ENCODE measurements around the gene MAP3K4.
"Not testable (repeated sequence)": the region's sequence is repeated elsewhere in the genome, so short reads cannot be mapped to it uniquely, and the experiment has no call there.

MAP3K4 gene

DNA sequence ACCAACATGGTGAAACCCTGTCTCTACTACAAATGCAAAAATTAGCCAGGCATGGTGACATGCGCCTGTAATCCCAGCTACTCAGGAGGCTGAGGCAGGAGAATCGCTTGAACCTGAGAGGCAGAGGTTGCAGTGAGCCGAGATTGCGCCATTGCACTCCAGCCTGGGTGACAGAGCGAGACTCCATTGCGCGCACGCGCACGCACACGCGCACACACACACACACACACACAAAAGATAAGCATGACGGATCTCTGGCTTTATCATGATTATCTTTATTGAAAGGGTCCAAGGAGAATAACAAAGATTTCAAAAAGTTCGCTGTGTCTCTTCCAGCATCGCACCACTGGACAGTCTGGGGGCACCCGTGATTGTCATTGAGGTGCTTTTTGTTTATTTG is 19.0 kb upstream of the MAP3K4 start:
- H3K9me3 ChIP-seq (ENCODE audit: control insufficient read depth, insufficient read depth, low read length); H3K27ac ChIP-seq (ENCODE audit: low read length); H3K36me3 ChIP-seq (ENCODE audit: control insufficient read depth, insufficient read depth, low read length); H3K4me3 ChIP-seq (ENCODE audit: low read length); DNase-seq (ENCODE audit: low read depth, low spot score); H3K27me3 ChIP-seq (ENCODE audit: control insufficient read depth, insufficient read depth, low read length); H3K4me1 ChIP-seq (ENCODE audit: control insufficient read depth, insufficient read depth, low read length): not testable (repeated sequence)
- WGBS (ENCODE audit: insufficient coverage, insufficient read length), result no CpG with 5 or more reads among the region's 16 CpGs

DNA sequence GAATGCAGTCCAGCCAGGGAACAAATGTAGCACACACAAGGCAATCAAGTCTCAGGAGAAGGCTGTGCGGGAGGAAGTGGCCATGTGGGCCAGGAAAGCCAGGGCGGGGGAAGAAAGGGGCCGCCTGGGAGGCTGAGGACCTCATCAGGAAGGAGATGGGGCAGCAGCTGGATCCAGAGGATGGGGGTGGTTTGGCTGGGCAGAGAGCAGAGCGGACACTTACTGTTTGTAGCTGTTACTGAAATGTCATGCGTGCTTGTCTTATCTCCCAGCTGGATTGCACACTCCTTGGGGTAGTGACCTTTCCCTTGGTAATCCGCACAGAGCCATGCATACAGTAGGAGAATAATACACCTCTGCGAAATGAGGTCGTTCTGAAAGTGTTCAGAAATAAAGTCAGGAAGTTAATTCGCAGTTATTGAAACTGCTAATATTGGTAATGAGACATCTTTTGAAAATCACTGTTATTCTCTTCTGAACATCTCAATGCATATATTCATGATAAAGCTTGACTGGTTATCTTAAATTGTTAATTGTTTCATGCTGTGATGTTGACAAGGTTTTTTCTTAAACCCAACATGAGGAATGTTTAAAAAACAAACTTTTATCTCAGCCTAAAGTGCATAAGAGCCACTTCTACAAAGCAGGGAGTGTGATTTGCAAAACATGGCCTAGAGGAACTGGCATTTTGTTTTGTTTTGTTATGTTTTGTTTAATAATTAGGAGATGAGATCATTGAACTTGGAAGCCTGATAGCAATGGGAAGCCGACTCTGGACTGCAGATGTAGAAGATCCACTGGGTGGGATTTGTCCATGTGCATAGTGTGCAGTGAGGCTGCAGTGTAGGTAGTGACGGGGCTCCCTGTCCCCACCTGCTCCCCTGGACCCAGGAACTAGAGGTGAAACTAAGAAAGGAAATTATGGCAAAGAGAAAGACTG is 18.0 kb upstream of the MAP3K4 start:
- H3K9me3 ChIP-seq (ENCODE audit: control insufficient read depth, insufficient read depth, low read length), result no peaks in the 10 kb centered on the region
- no peaks in the 10 kb centered on the region for H3K4me1 ChIP-seq (ENCODE audit: control insufficient read depth, insufficient read depth, low read length)
- H3K36me3 ChIP-seq (ENCODE audit: control insufficient read depth, insufficient read depth, low read length), result no peaks in the 10 kb centered on the region
- H3K27me3 ChIP-seq (ENCODE audit: control insufficient read depth, insufficient read depth, low read length), result no peaks in the 10 kb centered on the region
- no CpG with 5 or more reads among the region's 11 CpGs for WGBS (ENCODE audit: insufficient coverage, insufficient read length)
- no peak overlapping the region for H3K4me3 ChIP-seq (ENCODE audit: low read length)
- H3K27ac ChIP-seq (ENCODE audit: low read length), result no peak overlapping the region
- DNase-seq (ENCODE audit: low read depth, low spot score), result no peak

DNA sequence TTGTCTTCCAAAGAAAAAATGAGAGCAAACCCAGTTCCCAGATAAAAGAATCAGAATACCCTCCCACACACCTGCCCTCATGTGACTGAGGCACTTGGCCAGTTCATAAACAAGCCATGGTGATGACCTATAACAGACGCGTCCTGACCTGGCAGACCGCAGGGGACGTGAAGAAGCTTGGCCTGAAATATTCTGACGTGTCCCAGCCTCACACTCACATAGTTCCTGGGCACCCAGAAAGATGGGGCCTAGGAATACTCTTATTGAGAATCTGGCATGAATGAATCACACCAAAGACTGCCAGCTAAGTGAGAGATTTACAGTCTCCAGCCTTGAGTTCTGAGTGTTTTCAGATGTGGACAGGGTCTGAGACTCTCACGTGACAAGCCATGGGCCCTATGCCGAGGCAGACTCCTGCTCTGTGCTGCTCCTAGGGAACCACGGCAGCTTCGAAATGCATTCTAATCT is 17.2 kb upstream of the MAP3K4 start:
- Histone ChIP-seq H3K4me1 (ENCODE audit: control insufficient read depth, insufficient read depth, low read length) (no peaks in the 10 kb centered on the region), H3K36me3 (ENCODE audit: control insufficient read depth, insufficient read depth, low read length) (no peaks in the 10 kb centered on the region), H3K4me3 (ENCODE audit: low read length) (no peak overlapping the region), H3K27me3 (ENCODE audit: control insufficient read depth, insufficient read depth, low read length) (no peaks in the 10 kb centered on the region), H3K9me3 (ENCODE audit: control insufficient read depth, insufficient read depth, low read length) (no peaks in the 10 kb centered on the region), H3K27ac (ENCODE audit: low read length) (no peak overlapping the region)
- no CpG with 5 or more reads among the region's 9 CpGs for WGBS (ENCODE audit: insufficient coverage, insufficient read length)
- DNase-seq (ENCODE audit: low read depth, low spot score), result no peak

DNA sequence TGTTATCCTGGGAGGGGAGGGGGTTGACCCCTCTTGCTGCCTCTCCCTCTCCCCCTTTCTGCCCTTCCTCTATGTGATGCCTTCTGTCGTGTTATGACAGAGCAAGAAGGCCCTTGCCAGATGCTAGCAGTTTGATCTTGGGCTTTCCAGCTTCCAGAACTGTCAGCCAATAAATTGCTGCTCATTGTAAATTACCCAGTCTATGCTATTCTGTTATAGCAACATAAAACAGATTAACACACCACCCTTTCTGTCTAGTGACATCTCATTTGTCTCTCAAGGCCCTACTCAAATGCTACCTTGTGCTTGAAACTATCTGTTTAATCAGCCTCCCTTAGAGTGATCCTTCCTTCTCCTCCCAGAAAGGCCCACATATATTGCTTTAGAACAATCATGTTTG is 16.4 kb upstream of the MAP3K4 start:
- H3K27me3 ChIP-seq (ENCODE audit: control insufficient read depth, insufficient read depth, low read length), result no peaks in the 10 kb centered on the region
- no CpG with 5 or more reads among the region's 1 CpG for WGBS (ENCODE audit: insufficient coverage, insufficient read length)
- no peaks in the 10 kb centered on the region for H3K36me3 ChIP-seq (ENCODE audit: control insufficient read depth, insufficient read depth, low read length)
- H3K27ac ChIP-seq (ENCODE audit: low read length), result no peak overlapping the region
- H3K4me3 ChIP-seq (ENCODE audit: low read length), result no peak overlapping the region
- no peaks in the 10 kb centered on the region for H3K4me1 ChIP-seq (ENCODE audit: control insufficient read depth, insufficient read depth, low read length)
- H3K9me3 ChIP-seq (ENCODE audit: control insufficient read depth, insufficient read depth, low read length), result no peaks in the 10 kb centered on the region
- DNase-seq (ENCODE audit: low read depth, low spot score), result no peak

DNA sequence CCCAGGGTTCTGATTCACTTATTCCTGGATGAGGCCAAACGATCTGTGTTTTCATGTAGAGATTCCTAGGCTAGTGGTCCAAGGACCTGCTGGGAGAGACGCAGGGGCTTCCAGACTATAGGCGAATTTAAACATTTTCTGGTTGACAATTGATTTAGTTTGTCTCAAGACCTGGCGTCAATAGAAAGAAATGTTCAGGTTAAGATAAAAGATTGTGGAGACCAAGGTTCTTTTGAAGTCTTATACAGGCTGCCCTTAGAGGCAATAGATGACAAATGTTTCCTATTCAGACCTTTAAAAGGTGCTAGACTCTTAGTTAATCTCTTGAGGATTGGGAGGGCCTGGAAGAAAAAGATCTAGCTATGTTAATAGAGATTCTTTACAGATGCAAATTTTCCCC is 15.6 kb upstream of the MAP3K4 start:
- not testable (repeated sequence) for H3K27me3 ChIP-seq (ENCODE audit: control insufficient read depth, insufficient read depth, low read length); H3K27ac ChIP-seq (ENCODE audit: low read length); H3K9me3 ChIP-seq (ENCODE audit: control insufficient read depth, insufficient read depth, low read length); DNase-seq (ENCODE audit: low read depth, low spot score); H3K4me3 ChIP-seq (ENCODE audit: low read length); H3K4me1 ChIP-seq (ENCODE audit: control insufficient read depth, insufficient read depth, low read length); H3K36me3 ChIP-seq (ENCODE audit: control insufficient read depth, insufficient read depth, low read length)
- no CpG with 5 or more reads among the region's 4 CpGs for WGBS (ENCODE audit: insufficient coverage, insufficient read length)

DNA sequence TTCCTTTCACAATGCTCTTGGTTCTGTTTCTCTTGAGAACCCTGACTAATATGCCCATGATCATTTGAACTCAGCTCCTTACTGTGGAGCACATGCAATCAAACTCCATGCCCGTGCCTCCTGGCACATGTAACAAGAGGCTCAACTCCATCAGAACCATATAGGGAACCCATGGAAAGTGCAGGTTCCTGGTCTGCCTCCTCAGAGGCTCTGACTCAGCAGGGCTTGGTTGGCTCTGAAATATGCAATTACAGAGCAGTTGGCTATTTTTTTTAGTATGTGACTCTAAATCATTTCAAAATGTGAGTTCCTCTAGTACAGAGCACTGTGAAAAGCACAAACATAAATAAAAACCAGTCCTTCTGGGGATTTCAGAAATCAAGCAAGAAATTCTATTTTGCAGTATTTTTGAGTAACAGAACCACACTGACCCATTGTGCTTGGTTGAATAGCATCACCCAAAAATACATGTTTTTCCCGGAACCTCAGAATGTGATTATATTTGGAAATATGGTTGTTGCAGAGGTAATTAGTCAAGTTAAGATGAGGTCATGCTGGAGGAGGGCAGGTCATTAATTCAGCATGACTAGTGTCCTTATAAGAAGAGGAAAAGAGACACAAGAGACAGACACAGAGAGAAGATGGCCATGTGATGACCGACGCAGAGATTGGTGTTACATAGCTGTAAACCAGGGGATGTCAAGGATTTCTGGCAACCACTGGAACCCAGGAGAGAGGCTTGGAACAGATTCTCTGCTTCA is 13.2 kb upstream of the MAP3K4 start:
- no peak for DNase-seq (ENCODE audit: low read depth, low spot score)
- H3K4me1 ChIP-seq (ENCODE audit: control insufficient read depth, insufficient read depth, low read length), result no peaks in the 10 kb centered on the region
- no peaks in the 10 kb centered on the region; the same call in none of the 2 replicates for H3K9me3 ChIP-seq (ENCODE audit: control insufficient read depth, insufficient read depth, low read length)
- no CpG with 5 or more reads among the region's 4 CpGs for WGBS (ENCODE audit: insufficient coverage, insufficient read length)
- H3K36me3 ChIP-seq (ENCODE audit: control insufficient read depth, insufficient read depth, low read length), result no peaks in the 10 kb centered on the region
- no peak overlapping the region for H3K4me3 ChIP-seq (ENCODE audit: low read length)
- no peak overlapping the region for H3K27ac ChIP-seq (ENCODE audit: low read length)
- H3K27me3 ChIP-seq (ENCODE audit: control insufficient read depth, insufficient read depth, low read length), result no peaks in the 10 kb centered on the region

DNA sequence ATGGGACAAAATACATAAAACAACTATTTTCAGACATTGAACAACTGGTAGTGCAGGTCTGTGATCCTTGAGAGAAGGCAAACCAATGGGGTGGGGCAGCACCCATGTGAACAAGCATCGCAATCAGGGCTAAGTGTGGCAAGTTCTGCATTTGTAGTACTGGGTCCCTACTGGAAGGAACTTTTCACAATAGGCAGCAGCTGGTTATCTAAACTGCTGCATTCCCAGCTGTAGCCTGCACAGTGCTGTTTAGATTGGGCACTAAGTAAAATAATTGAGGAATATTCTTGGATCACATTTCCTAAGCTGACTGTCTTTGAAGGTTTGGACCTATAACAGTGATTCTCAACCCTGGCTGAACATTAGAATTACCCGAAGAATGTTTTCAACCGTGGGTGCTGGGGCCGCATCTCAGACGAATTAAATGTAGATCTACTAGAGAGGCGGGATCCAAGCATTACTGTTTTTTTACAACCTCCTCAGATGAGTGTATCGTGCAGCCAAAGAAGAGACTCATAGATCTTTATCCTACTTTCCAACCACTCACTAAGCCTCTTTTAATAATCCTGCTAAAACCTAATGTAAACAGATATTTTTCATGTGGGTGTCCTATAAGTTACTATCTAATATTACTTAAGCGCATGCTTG is 12.4 kb upstream of the MAP3K4 start:
- no CpG with 5 or more reads among the region's 8 CpGs for WGBS (ENCODE audit: insufficient coverage, insufficient read length)
- no peaks in the 10 kb centered on the region; the same call in none of the 2 replicates for H3K9me3 ChIP-seq (ENCODE audit: control insufficient read depth, insufficient read depth, low read length)
- H3K4me3 ChIP-seq (ENCODE audit: low read length), result no peak overlapping the region
- H3K4me1 ChIP-seq (ENCODE audit: control insufficient read depth, insufficient read depth, low read length), result no peaks in the 10 kb centered on the region
- no peak for DNase-seq (ENCODE audit: low read depth, low spot score)
- H3K27ac ChIP-seq (ENCODE audit: low read length), result no peak overlapping the region
- H3K36me3 ChIP-seq (ENCODE audit: control insufficient read depth, insufficient read depth, low read length), result no peaks in the 10 kb centered on the region
- H3K27me3 ChIP-seq (ENCODE audit: control insufficient read depth, insufficient read depth, low read length), result no peaks in the 10 kb centered on the region

DNA sequence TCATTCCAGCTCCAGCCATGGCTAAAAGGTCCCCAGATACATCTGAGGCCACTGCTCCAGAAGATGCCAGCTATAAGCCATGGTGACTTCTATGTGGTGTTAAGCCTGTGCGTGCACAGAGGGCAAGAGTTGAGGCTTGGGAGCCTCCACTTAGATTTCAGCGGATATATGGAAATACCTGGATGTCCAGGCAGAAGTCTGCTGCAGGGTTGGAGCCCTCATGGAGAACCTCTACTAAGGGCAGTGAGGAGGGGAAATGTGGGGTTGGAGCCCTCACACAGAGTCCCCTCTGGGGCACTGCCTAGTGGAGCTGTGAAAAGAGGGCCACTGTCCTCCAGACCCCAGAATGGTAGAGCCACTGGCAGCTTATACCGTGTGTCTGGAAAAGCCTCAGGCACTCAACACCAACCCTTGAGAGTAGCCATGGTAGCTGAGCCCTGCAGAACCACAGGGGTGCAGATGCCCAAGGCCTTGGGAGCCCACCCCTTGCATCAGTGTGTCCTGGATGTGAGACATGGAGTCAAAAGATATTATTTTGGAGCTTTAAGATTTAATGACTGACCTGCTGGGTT is 8.1 kb upstream of the MAP3K4 start:
- H3K27ac ChIP-seq (ENCODE audit: low read length); DNase-seq (ENCODE audit: low read depth, low spot score); H3K4me3 ChIP-seq (ENCODE audit: low read length); H3K4me1 ChIP-seq (ENCODE audit: control insufficient read depth, insufficient read depth, low read length); H3K27me3 ChIP-seq (ENCODE audit: control insufficient read depth, insufficient read depth, low read length); H3K9me3 ChIP-seq (ENCODE audit: control insufficient read depth, insufficient read depth, low read length); H3K36me3 ChIP-seq (ENCODE audit: control insufficient read depth, insufficient read depth, low read length): not testable (repeated sequence)
- no CpG with 5 or more reads among the region's 3 CpGs for WGBS (ENCODE audit: insufficient coverage, insufficient read length)

DNA sequence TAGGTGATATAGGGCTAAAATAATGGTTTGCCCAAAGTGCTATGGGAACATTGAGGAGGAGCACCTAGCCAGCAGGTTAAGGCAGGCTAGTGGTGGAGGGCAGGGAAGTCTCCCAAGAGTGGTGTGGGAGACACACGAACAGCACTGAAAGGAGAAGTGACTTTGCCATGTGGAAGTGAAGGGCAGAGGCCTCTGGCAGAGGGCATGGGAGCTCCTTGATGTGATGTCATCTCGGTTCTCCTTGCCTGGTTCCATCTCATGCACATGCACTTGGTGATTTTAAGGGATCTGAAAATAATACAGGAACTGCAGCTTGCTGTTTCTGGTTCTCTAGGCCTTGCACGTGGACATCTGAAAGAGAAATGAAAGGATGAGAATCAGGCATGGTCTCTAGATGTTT is 4.7 kb upstream of the MAP3K4 start:
- Histone ChIP-seq H3K9me3 (ENCODE audit: control insufficient read depth, insufficient read depth, low read length) (no peaks in the 10 kb centered on the region; the same call in none of the 2 replicates), H3K27me3 (ENCODE audit: control insufficient read depth, insufficient read depth, low read length) (no peaks in the 10 kb centered on the region), H3K36me3 (ENCODE audit: control insufficient read depth, insufficient read depth, low read length) (no peaks in the 10 kb centered on the region), H3K4me1 (ENCODE audit: control insufficient read depth, insufficient read depth, low read length) (no peaks in the 10 kb centered on the region), H3K27ac (ENCODE audit: low read length) (no peak overlapping the region), H3K4me3 (ENCODE audit: low read length) (no peak overlapping the region)
- no CpG with 5 or more reads among the region's 3 CpGs for WGBS (ENCODE audit: insufficient coverage, insufficient read length)
- DNase-seq (ENCODE audit: low read depth, low spot score), result no peak

DNA sequence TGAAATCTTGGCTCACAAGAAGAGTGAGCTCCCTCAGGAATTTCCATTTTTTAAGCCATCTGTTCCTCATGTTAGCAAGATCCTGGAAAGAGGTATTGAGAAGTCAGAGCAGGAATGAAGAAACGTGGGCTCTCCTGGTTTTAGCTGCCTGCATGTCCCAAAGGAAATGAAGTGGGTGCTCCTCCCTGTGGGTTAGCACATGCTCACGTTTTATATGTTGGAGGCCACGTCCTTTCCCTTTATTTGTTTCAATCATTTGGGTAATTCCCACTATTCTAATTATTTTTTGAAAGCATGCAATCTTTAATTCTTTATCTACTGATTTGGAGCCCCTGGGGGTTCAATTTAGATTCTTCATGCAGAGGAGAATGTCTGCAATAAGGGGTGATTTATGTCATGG is 4.3 kb upstream of the MAP3K4 start:
- Histone ChIP-seq H3K9me3 (ENCODE audit: control insufficient read depth, insufficient read depth, low read length) (no peaks in the 10 kb centered on the region; the same call in none of the 2 replicates), H3K27ac (ENCODE audit: low read length) (no peak overlapping the region), H3K27me3 (ENCODE audit: control insufficient read depth, insufficient read depth, low read length) (no peaks in the 10 kb centered on the region), H3K36me3 (ENCODE audit: control insufficient read depth, insufficient read depth, low read length) (no peaks in the 10 kb centered on the region), H3K4me1 (ENCODE audit: control insufficient read depth, insufficient read depth, low read length) (no peaks in the 10 kb centered on the region), H3K4me3 (ENCODE audit: low read length) (no peak overlapping the region)
- DNase-seq (ENCODE audit: low read depth, low spot score), result no peak
- no CpG with 5 or more reads among the region's 3 CpGs for WGBS (ENCODE audit: insufficient coverage, insufficient read length)
